Mesothelial cell of epicardium (in vitro differentiated cells): Measurements from ENCODE around the gene AGR3. TPM values are rescaled to one million over a fixed set of nuclear protein-coding genes. Genes with fewer than 3 reads are reported as not detected.
A peak's percentile ranks its signal among the peaks of the same experiment; 100 is the strongest.

Experiments
- DNase-seq, 2 experiments: peaks; one replicate each; pipeline ENCODE4 v3.0.0; 2021; ENCODE audit warnings: low spot score in 2 of 2; ENCODE audit not compliant: unreplicated experiment in 2 of 2
- H3K27ac Mint-ChIP-seq: 2 replicates; pipeline ENCODE4 v1.8.0; 2021; ENCODE audit warnings: mixed read lengths
- H3K27me3 Mint-ChIP-seq: 2 replicates; pipeline ENCODE4 v1.8.0; 2021; ENCODE audit warnings: low read depth, mixed read lengths
- H3K36me3 Mint-ChIP-seq: 2 replicates; pipeline ENCODE4 v1.8.0; 2021; ENCODE audit warnings: mixed read lengths
- H3K4me1 Mint-ChIP-seq: 2 replicates; pipeline ENCODE4 v1.8.0; 2021; ENCODE audit warnings: mixed read lengths
- H3K4me3 Mint-ChIP-seq: 2 replicates; pipeline ENCODE4 v1.8.0; 2021; ENCODE audit warnings: mild to moderate bottlenecking, moderate library complexity, mixed read lengths
- H3K9me3 Mint-ChIP-seq: 2 replicates; pipeline ENCODE4 v1.8.0; 2021; ENCODE audit warnings: mixed read lengths
- CTCF ChIP-seq: fragments of 200-600 bp; sonication (generic); IDR thresholded peaks from one replicate; pipeline ENCODE4 v1.5.0; 2021; ENCODE audit warnings: antibody characterized with exemption; ENCODE audit not compliant: unreplicated experiment
- total RNA-seq: library from RNA; stranded (reverse); gene quantifications from 3 replicates; pipeline ENCODE4 v1.2.1, GENCODE V29; 2021

The AGR3 gene
- total RNA-seq: 1.7 to 2.1 TPM (median 2.0 TPM) in 3 replicates

GRCh38 chr7:16881844-16882243 is at the start of gene AGR3:
AGR3 (minus strand) TSS chr7:16881983; CDS start chr7:16878618, 3,365 bp downstream.
- peak within 1 kb of the TSS; percentile 72 for H3K27ac Mint-ChIP-seq
- no peaks in the 10 kb centered on the region for H3K9me3 Mint-ChIP-seq
- DNase-seq: no peak
- TF ChIP-seq CTCF: no peak
- H3K4me3 Mint-ChIP-seq: no peak within 1 kb of the TSS
- peaks cover 21% of the 10 kb centered on the region for H3K4me1 Mint-ChIP-seq
- no peaks in the 10 kb centered on the region for H3K36me3 Mint-ChIP-seq
- no peaks in the 10 kb centered on the region for H3K27me3 Mint-ChIP-seq

- no peak for DNase-seq
- no peaks in the 10 kb centered on the region for H3K36me3 Mint-ChIP-seq
- H3K4me1 Mint-ChIP-seq: no peaks in the 10 kb centered on the region
- TF ChIP-seq CTCF: no peak
- H3K9me3 Mint-ChIP-seq: peaks cover 12% of the 10 kb centered on the region
- H3K27me3 Mint-ChIP-seq: no peaks in the 10 kb centered on the region
- H3K4me3 Mint-ChIP-seq: no peak overlapping the region
- H3K27ac Mint-ChIP-seq: no peak overlapping the region
Observed at GRCh38 chr7:16930946-16931345, 49.2 kb upstream of the AGR3 start.

DNA sequence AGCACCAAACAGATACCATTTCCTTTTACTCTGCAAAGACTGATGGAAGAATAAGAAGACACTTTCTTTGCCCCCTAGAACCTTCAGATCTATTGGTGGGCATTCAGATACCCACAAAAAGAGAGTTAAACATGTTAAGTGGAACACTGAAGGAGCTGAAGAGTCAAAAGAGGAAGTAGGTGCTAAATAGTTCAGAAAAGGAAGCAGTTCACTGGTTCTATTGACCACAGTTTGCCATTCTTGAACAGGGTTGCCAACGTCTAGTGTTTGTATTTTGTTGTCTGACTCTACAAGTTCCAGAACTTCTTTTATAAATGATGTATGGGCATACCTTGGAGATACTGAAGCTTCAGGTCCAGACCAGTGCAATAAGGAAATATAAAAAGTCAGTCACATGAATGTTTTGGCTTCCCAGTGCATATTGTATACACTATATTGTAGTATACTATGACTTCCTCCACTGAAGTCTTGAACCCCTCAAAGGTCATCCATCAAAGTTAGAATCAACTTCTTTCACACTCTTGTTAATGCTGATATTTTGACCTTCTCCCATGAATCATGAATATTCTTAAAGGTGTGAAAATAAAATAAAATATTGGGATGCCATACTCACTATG is 47.5 kb upstream of the AGR3 start:
- no peaks in the 10 kb centered on the region for H3K36me3 Mint-ChIP-seq

GRCh38 chr7:16926861-16927260 is 45.1 kb upstream of the AGR3 start:
- H3K9me3 Mint-ChIP-seq: peaks cover 12% of the 10 kb centered on the region
- no peaks in the 10 kb centered on the region for H3K36me3 Mint-ChIP-seq
- no peaks in the 10 kb centered on the region for H3K27me3 Mint-ChIP-seq
- H3K27ac Mint-ChIP-seq: no peak overlapping the region
- H3K4me3 Mint-ChIP-seq: no peak overlapping the region
- DNase-seq: no peak
- TF ChIP-seq CTCF: no peak
- peaks cover 8% of the 10 kb centered on the region for H3K4me1 Mint-ChIP-seq

More for the DNA sequence above, 47.5 kb upstream of the AGR3 start:
- H3K4me3 Mint-ChIP-seq: no peak overlapping the region
- no peak overlapping the region for H3K27ac Mint-ChIP-seq
- H3K27me3 Mint-ChIP-seq: no peaks in the 10 kb centered on the region
- no peak for TF ChIP-seq CTCF
- no peak for DNase-seq
- no peaks in the 10 kb centered on the region for H3K4me1 Mint-ChIP-seq
- peaks cover 12% of the 10 kb centered on the region for H3K9me3 Mint-ChIP-seq

DNA sequence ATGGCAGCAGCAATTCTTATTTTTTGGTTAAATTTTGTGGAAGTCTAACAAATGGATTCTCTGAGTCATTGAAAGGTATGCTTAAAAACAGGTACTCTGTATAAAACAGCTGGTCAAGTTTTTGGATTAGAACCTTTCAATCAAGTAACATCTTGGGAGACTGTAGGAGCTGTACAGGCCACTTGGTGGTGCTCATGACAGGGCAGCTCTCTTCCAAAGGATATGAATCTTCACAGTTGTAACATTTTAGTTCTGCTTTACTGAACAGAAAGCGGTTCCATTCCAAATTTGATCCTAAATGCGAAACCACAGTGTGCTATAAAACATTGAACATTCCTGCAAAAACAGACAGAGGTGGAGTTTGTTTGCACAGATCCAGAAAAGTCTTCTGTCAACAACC is 44.5 kb upstream of the AGR3 start:
- no peak for TF ChIP-seq CTCF
- H3K36me3 Mint-ChIP-seq: no peaks in the 10 kb centered on the region
- H3K27me3 Mint-ChIP-seq: no peaks in the 10 kb centered on the region
- no peak overlapping the region for H3K27ac Mint-ChIP-seq
- no peak for DNase-seq
- peaks cover 14% of the 10 kb centered on the region for H3K4me1 Mint-ChIP-seq
- H3K4me3 Mint-ChIP-seq: no peak overlapping the region
- H3K9me3 Mint-ChIP-seq: peaks cover 12% of the 10 kb centered on the region
